HG03280 (cell line): Measurements from ENCODE around the gene SEMA7A.

Experiments
- ATAC-seq: cut with Tn5 transposase; IDR thresholded peaks from one replicate; pipeline ENCODE4 v1.9.1; 2021; ENCODE audit warnings: mild to moderate bottlenecking, moderate library complexity; ENCODE audit not compliant: unreplicated experiment

The SEMA7A gene

DNA sequence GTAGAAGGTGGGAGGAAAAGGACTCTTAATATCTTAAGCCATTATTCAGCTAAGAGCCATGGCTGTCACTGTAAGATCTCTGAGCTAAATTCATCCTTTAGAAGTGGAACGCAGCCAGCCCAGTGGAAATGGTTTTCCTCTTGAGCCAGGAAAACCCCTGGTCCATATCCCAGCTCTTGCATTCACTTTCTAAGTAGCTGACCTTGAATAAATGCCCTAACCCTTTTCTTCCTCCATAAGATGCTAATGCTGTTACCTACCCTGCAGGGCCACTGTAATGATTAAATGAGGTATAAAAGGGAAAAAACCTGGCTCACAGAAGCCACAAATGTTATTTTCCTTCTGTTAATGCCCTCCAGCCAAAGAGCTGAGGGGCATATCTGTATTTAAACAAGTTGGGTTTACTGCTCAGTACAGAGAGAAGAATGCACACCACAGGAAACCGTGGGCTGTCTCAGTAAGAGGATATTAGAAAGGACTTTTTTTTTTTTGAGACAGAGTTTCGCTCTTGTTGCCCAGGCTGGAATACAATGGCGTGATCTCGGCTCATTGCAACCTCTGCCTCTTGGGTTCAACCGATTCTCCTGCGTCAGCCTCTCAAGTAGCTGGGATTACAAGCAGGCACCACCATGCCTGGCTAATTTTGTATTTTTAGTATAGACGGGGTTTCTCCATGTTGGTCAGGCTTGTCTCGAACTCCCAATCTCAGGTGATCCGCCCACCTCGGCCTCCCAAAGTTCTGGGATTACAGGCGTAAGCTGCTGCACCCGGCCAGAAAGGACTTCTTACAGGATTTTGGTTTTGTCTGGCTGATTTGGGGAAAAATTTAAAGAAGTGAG is 20.4 kb upstream of the SEMA7A start:
- ATAC-seq: no peak

- no peak for ATAC-seq
These were observed 18.4 kb upstream of the SEMA7A start for GRCh38 chr15:74451861-74452835.

DNA sequence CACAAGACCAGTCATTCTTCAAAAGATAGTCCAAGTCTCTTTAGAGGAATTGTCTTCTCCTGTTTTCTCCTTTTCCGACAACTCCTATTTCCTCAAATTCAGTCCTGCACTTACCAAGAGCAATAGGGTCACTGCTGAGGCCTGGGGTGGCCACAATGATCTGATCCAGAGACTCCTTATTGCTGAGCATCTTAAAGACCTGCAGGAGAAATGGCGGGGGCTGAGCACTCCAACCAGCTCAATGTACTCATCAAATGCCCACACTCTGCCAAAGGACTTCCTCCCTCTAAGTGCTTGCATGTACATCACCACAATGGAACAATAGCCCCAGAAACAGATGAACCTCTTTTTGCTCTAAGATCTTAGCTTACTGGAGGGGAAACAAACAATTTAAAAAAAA is 17.6 kb upstream of the SEMA7A start:
- no peak for ATAC-seq

GRCh38 chr15:74449643-74450205 is 16.0 kb upstream of the SEMA7A start:
- ATAC-seq: no peak

GRCh38 chr15:74449095-74449494 is 15.3 kb upstream of the SEMA7A start:
- ATAC-seq: no peak

DNA sequence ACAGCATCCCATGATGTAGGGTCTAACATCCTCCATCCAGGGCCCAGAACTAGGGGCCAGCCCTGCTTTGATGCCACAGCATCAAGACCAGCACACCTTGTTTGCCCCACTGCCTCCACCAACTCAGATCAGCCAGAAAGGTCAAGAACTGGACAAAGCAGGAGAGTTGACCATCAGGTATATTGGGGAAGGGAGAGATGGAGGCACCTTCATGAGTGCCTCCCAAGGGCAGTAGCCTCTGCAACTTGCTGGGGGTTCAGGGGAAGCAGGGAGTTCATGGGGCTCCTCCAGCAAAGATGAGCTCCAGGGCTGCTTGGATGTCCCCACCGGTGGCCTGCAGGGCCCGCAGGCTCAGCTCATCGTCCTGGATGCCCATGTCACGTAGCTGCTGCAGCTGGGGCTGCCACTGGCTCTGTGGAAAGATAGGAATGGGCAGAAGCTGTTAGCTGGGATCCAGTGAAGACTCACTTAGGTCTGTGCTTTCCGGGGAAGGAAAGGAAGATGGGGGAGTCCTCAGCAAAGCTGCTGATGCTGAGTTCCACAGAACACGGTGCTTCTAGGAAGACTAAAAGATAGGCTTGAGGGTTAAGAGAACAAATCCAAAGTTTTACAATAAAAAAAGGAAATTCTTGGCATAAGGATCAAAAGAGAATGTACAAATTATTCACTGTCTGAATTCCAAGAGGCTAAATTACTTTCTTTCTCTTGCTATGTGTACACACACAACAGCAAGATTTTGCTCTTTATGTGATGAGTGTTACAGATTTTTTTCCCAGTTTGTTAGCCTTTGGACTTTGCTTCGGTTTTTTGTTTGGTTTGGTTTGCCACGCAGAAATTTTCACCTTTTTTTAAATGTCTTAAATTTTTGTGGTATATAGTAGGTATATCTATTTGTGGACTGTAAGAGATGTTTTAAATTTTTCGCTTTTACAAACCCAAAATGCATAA is 12.3 kb upstream of the SEMA7A start:
- ATAC-seq: no peak

DNA sequence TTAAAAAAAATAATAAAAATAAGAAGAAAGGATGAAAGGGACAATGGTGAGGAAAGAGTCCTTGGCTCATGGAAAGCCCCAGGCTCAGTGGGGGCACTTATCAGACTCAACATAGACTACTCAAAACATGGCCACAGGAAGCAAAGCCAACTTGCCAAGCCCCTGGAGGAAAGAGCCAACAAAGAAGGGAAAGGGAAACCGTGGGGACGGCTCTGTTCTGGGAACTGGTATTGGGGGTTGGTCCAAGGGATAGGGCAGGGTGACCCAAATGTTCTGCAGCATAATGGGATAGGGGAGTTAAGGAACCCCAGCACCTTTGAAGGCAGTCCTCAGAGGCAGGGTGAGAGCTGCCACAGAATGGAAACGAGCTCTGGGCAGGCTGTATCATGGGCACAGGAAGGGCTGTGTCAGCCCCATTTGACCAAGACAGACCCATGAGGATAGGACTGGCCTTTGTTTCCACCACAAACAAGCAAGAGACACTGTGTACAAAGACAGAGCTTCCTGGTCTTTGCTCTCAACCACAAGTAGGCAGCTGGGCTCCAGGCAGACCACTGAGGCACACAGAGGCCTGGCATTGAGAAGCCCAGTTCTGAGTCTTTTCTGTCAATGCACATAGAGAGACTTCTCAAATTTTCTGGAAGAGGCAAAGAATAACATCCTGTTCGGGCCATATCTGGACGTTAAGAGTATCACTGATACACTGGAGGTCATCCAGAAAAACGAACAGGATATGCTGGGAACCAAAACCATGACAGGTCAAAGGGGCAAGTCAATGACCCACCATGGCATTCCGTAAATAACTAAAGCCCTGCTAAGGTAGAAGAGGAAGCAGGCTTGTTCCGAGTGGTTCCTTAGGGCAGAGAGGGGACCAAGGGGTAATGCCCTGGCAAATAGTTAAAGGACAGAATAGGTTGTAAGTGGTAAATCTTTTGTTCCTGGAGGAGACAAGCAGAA is 10.6 kb upstream of the SEMA7A start:
- ATAC-seq: no peak

DNA sequence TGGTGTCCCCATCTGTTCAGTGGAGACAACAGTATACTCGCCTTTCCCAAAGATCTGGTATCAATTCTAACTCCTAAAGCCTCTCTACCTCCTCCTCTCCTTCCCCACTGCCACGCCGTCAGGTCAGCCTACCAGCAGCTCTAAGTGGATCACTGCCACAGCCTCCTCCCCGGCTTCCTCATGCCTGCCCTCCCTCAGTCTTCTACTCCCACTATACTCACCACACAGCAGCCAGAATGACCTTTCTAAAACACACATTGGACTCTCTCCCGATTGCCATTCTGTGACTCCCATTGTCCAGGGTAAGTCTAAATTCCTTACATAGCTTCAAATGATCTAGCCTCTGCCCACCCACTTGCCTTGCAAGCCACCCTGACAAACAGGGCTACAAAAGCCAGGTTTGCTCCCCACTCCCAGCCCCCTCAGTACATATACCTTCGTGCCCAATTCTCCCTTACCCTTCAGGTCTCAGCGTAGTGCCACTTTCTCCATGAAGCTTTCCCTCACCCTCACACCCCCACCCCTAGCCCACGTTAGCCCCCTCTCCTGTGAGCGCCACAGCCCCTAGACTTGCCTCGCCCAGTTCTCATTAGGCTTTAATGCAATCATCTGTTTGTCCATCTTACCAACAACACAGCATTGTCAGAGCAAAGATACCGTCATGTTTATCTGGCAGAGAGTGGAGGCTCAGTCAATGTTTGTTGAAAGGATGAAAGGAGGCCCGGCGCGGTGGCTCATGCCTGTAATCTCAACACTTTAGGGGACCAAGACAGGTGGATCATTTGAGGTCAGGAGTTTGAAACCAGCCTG is 9.5 kb upstream of the SEMA7A start:
- no peak for ATAC-seq

DNA sequence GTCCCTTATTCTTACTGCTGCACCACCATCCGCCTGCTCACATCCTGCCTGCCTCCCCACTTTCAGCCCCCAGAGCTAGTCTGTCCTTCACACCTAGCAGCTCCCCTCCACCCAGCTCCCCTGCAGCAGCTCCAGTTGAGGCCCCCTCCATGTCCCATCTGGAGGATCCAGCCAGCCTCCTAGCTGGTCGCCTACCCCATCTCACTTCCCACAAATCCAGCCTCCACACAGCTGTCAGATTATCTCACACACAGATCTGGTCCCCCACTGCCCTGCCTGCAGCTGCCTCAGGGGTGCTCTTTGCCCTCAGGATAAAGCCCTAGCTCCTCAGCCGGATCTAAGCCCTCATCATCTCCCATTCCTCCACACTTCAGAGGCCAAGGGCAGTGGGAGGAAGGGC is 8.8 kb upstream of the SEMA7A start:
- no peak for ATAC-seq

DNA sequence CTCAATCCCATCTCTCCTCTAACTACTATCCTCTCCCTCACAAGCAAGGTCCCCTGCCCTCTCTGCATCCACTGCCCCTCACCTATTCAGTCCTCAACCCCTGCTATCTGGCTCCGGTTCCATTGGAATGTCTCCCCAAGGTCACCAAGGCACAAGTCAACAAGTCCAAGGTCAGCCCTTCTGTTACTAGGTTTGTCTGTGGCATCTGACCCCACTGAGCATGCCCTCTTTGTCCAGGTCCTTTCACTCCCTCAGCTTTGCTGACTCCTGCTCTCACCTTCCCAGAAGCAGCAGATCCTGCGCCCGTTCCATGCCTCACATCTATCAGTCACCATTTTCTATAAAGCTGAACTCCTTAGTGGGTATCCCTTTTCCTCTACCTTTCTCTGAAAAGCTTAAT is 8.3 kb upstream of the SEMA7A start:
- no peak for ATAC-seq

GRCh38 chr15:74441248-74441941 is 7.6 kb upstream of the SEMA7A start:
- ATAC-seq: no peak

- ATAC-seq: no peak
These were observed 5.1 kb upstream of the SEMA7A start for GRCh38 chr15:74438721-74439316.

GRCh38 chr15:74438206-74438605 is 4.4 kb upstream of the SEMA7A start:
- ATAC-seq: no peak

- no peak for ATAC-seq
These were observed 742 bp upstream of the SEMA7A start for GRCh38 chr15:74434263-74435136.

- ATAC-seq: peak; percentile 21
These were observed 678 bp downstream of the SEMA7A start for GRCh38 chr15:74432968-74433591.
